ENCODE results near the gene PKD2L1.

- TF ChIP-seq EZH2 (IDR thresholded peaks at IDR 0.05; ENCODE audit: borderline replicate concordance, low read depth, low read length, severe bottlenecking) (no peak), CTCF (IDR thresholded peaks at IDR 0.05; ENCODE audit: borderline replicate concordance, extremely low read depth, low read length, poor library complexity, severe bottlenecking) (no peak)
Measured at GRCh38 chr10:100286051-100287033, 43.7 kb downstream of the PKD2L1 start, which contains the start of gene BLOC1S2.
